Retinal pigment epithelial cell (primary cell): ENCODE measurements around the gene ERC1.

Source experiments
- DNase-seq: peaks from one replicate; pipeline ENCODE4 v3.0.0-alpha.2; 2010; ENCODE audit warnings: low read depth
- H3K4me3 ChIP-seq: 2 replicates; pipeline ENCODE4 v1.5.1; 2011; ENCODE audit warnings: mild to moderate bottlenecking, low read length, control low read depth, moderate library complexity
- CTCF ChIP-seq: conservative IDR thresholded peaks from 2 replicates; pipeline ENCODE4 v1.5.1; 2011; ENCODE audit warnings: low read depth, low read length, control low read depth, inconsistent platforms

Gene ERC1

GRCh38 chr12:1256991-1257390, 266.0 kb downstream of the ERC1 start:
- H3K4me3 ChIP-seq, result no peak overlapping the region
- DNase-seq, result peak; percentile 3
- no peak for TF ChIP-seq CTCF

DNA sequence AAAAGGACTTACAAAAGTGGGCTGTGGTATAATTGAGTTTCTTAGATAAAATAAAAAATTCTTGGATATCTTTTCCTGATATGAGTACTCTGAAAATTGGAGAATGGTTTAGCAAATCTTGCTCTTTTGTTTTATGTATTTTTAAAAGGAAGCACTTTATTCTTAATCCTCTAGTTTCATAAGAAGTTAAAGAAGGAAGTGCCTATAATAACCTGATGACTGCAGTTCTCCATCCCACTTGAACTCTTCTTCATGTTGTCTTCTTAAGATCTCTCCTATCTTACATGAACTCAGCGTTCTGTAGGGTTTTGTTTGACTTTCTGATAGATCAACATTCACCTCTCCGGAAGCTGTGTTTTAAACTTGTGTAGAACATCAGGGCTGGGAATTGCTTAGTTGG, 271.0 kb downstream of the ERC1 start:
- DNase-seq, result no peak
- no peak overlapping the region for H3K4me3 ChIP-seq
- TF ChIP-seq CTCF, result no peak

GRCh38 chr12:1267243-1267642, 276.2 kb downstream of the ERC1 start:
- no peak for TF ChIP-seq CTCF
- no peak for DNase-seq
- H3K4me3 ChIP-seq, result no peak overlapping the region

- no peak for DNase-seq
- TF ChIP-seq CTCF, result no peak
- H3K4me3 ChIP-seq, result no peak overlapping the region
Observed at GRCh38 chr12:1272142-1272541, 281.1 kb downstream of the ERC1 start.

DNA sequence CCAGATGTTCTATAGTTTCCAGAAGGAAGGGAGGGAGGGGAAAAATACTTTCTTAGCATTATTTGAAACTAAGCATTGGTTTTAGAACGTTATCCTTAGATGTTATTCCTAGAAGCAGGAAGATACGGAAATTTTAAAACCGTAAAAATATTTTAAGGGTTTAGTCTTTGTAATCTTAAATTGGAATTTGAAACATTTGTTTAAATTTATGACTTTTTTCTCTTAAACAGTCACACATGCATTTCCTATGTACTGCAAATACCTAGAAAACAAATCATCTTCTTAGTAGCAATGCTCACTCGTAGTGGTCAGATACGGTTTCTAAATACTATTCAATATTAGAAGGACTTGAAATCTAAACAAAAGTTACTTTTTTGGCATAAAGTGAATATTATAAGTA, 282.0 kb downstream of the ERC1 start:
- DNase-seq, result no peak
- TF ChIP-seq CTCF, result no peak
- no peak overlapping the region for H3K4me3 ChIP-seq

DNA sequence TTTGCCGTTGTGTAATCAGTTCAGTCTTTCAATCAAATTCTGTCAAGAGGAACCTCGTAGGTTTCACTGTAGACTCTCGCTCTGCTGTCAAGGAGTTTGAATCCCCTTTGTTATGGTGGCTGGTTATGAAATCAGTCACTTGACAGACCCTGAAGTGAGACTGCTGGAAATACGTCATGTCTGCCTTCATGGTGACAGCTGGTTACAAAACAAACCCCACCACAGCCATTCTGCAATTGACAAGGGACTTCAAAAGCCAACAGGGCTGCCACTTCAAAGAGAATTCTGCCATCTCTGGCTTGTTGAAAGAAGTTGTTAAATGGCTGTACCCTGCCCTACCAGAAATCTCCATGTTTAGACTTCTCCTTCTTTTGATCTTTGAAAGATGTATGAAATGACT, 286.9 kb downstream of the ERC1 start:
- no peak for TF ChIP-seq CTCF
- DNase-seq, result no peak

DNA sequence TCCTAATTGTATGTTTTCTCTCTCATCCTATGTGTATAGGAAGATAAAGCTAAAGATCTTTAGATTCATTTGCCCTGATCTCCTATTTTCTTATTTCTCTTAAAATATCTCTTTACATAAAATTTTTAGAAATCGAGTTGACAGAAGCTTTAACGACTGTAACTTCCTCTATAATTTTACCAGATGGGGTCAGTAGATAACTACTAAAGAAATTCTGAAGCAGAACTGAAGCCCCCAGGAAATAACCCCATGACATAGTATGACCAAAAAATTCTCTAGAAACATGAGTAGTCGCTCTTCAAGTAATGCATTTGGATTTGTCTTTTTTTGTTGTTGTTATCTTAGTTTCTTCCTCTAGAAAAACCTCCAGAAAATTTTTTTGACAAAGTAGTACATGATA, 288.0 kb downstream of the ERC1 start:
- H3K4me3 ChIP-seq, result no peak overlapping the region
- DNase-seq, result no peak

More for the DNA sequence above, 286.9 kb downstream of the ERC1 start:
- no peak overlapping the region for H3K4me3 ChIP-seq

More for the DNA sequence above, 288.0 kb downstream of the ERC1 start:
- TF ChIP-seq CTCF, result no peak
